Testis (tissue), 2 donors: Measurements from ENCODE around the gene HS2ST1.

Experiments used
- POLR2A ChIP-seq: fragments of 450-650 bp; IDR thresholded peaks from one replicate; pipeline ENCODE4 v1.6.1; 2017; ENCODE audit warnings: antibody characterized with exemption, mild to moderate bottlenecking, moderate library complexity
- TF ChIP-seq, protein P1 (sequence below), 3 experiments: fragments of 450-650 bp in 2 of 3; fragments of 200-600 bp in 1 of 3; sonication (generic) in 1 of 3; IDR thresholded peaks; one replicate each; pipeline ENCODE4 v1.5.1; 2016 to 2019; ENCODE audit warnings: antibody characterized with exemption in 3 of 3, mild to moderate bottlenecking in 2 of 3, moderate library complexity in 1 of 3

DNA sequence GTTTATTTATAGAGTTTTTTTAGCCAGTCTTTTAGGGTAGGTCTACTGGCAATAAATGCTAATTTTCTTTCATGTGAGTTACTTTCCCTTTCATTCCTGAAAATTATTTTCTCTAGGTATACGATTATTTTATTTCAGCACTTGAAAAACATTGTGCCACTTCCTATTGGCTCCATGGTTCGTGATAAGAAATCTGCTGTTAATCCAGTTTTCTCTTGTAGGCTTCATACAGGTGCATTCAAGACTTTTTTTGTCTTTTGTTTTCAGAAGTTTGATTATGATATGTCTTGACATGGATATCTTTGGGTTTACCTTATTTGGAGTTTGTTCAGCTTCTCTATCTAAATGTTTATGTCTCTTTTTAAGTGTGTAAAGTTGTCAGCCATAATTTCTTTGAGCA lies 148.3 kb downstream of the HS2ST1 start:
- TF ChIP-seq, protein P1, sequence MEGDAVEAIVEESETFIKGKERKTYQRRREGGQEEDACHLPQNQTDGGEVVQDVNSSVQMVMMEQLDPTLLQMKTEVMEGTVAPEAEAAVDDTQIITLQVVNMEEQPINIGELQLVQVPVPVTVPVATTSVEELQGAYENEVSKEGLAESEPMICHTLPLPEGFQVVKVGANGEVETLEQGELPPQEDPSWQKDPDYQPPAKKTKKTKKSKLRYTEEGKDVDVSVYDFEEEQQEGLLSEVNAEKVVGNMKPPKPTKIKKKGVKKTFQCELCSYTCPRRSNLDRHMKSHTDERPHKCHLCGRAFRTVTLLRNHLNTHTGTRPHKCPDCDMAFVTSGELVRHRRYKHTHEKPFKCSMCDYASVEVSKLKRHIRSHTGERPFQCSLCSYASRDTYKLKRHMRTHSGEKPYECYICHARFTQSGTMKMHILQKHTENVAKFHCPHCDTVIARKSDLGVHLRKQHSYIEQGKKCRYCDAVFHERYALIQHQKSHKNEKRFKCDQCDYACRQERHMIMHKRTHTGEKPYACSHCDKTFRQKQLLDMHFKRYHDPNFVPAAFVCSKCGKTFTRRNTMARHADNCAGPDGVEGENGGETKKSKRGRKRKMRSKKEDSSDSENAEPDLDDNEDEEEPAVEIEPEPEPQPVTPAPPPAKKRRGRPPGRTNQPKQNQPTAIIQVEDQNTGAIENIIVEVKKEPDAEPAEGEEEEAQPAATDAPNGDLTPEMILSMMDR (IDR thresholded peaks at IDR 0.05): no peak
- TF ChIP-seq POLR2A: no peak
